Subcutaneous abdominal adipose tissue (tissue), 5 donors: Measurements from ENCODE around the gene RAN.
"Not testable (repeated sequence)": the region's sequence is repeated elsewhere in the genome, so short reads cannot be mapped to it uniquely, and the experiment has no call there.

Experiments used
- H3K27ac ChIP-seq: one replicate; pipeline ENCODE4 v1.7.0; 2013; ENCODE audit warnings: low read depth, mild to moderate bottlenecking, inconsistent platforms, low read length, moderate library complexity
- H3K27me3 ChIP-seq, 5 donors: one replicate each; pipeline ENCODE4 v1.7.0; 2013; ENCODE audit warnings: low read length in 5 of 5, inconsistent platforms in 1 of 5; ENCODE audit not compliant: control insufficient read depth in 5 of 5, insufficient read depth in 4 of 5
- H3K36me3 ChIP-seq, 5 donors: one replicate each; pipeline ENCODE4 v1.7.0; 2013; ENCODE audit warnings: low read length in 5 of 5; ENCODE audit not compliant: control insufficient read depth in 5 of 5, insufficient read depth in 5 of 5
- H3K4me1 ChIP-seq, 5 donors: one replicate each; pipeline ENCODE4 v1.7.0; 2013; ENCODE audit warnings: low read length in 5 of 5, mild to moderate bottlenecking in 3 of 5, moderate library complexity in 1 of 5; ENCODE audit not compliant: control insufficient read depth in 5 of 5, insufficient read depth in 5 of 5
- H3K4me3 ChIP-seq, 5 donors: one replicate each; pipeline ENCODE4 v1.7.0; 2013; ENCODE audit warnings: low read length in 5 of 5, low read depth in 1 of 5
- H3K9ac ChIP-seq, 5 donors: one replicate each; pipeline ENCODE4 v1.7.0; 2013; ENCODE audit warnings: low read length in 5 of 5, mild to moderate bottlenecking in 4 of 5, moderate library complexity in 3 of 5
- H3K9me3 ChIP-seq, 5 donors: one replicate each; pipeline ENCODE4 v1.7.0; 2013; ENCODE audit warnings: low read length in 5 of 5; ENCODE audit not compliant: control insufficient read depth in 5 of 5
- donor health status: healthy.
- donor health status: healthy.
- donor health status: healthy.
- donor health status: healthy.
- donor health status: healthy.

RAN gene

GRCh38 chr12:130832561-130833209 lies 39.2 kb upstream of the RAN start:
- Histone ChIP-seq H3K27ac (no peak overlapping the region), H3K27me3 (no peaks in the 10 kb centered on the region), H3K9ac (peak overlapping the region in 1 of 5 donors; percentile 15), H3K36me3 (no peaks in the 10 kb centered on the region), H3K4me1 (peaks cover 4 to 17% (median 11%) of the 10 kb centered on the region in 5 donors), H3K9me3 (no peaks in the 10 kb centered on the region), H3K4me3 (no peak overlapping the region)

GRCh38 chr12:130835011-130835410 lies 36.9 kb upstream of the RAN start:
- H3K4me3 ChIP-seq, result no peak overlapping the region
- no peaks in the 10 kb centered on the region for H3K36me3 ChIP-seq
- no peaks in the 10 kb centered on the region for H3K9me3 ChIP-seq
- peaks cover 7 to 30% (median 25%) of the 10 kb centered on the region in 5 donors for H3K4me1 ChIP-seq
- no peak overlapping the region for H3K9ac ChIP-seq
- H3K27ac ChIP-seq, result no peak overlapping the region
- H3K27me3 ChIP-seq, result no peaks in the 10 kb centered on the region

GRCh38 chr12:130835436-130835835 lies 36.4 kb upstream of the RAN start:
- Histone ChIP-seq H3K27ac (no peak overlapping the region), H3K9ac (no peak overlapping the region), H3K9me3 (no peaks in the 10 kb centered on the region), H3K36me3 (no peaks in the 10 kb centered on the region), H3K4me1 (peaks cover 5 to 30% (median 25%) of the 10 kb centered on the region in 5 donors), H3K27me3 (no peaks in the 10 kb centered on the region), H3K4me3 (no peak overlapping the region)

GRCh38 chr12:130838284-130838950 lies 33.4 kb upstream of the RAN start:
- H3K27ac ChIP-seq, result no peak overlapping the region
- H3K36me3 ChIP-seq, result no peaks in the 10 kb centered on the region
- no peaks in the 10 kb centered on the region for H3K27me3 ChIP-seq
- H3K4me1 ChIP-seq, result peaks cover 3 to 20% (median 18%) of the 10 kb centered on the region in 5 donors
- H3K9me3 ChIP-seq, result no peaks in the 10 kb centered on the region
- H3K9ac ChIP-seq, result peak overlapping the region in 4 of 5 donors; percentile 74 to 82 (median 78)
- H3K4me3 ChIP-seq, result peak overlapping the region; percentile 74 to 82 (median 79)

- no peaks in the 10 kb centered on the region for H3K27me3 ChIP-seq
- peaks cover 3 to 19% (median 18%) of the 10 kb centered on the region in 5 donors for H3K4me1 ChIP-seq
- peak within 1 kb of the TSS; percentile 74 to 82 (median 79) for H3K4me3 ChIP-seq
- H3K9ac ChIP-seq, result peak within 1 kb of the TSS in 4 of 5 donors; percentile 74 to 82 (median 78)
- no peaks in the 10 kb centered on the region for H3K36me3 ChIP-seq
- H3K9me3 ChIP-seq, result no peaks in the 10 kb centered on the region
- H3K27ac ChIP-seq, result peak within 1 kb of the TSS; percentile 30
Observed at GRCh38 chr12:130838951-130839769, 32.7 kb upstream of the RAN start, which contains the start of gene STX2. Gene STX2, minus strand, starts transcription at chr12:130839250. Its CDS starts 151 bp downstream, at chr12:130839099.

- Histone ChIP-seq H3K36me3 (no peaks in the 10 kb centered on the region), H3K9ac (peak overlapping the region in 3 of 5 donors; percentile 11 to 37 (median 33)), H3K4me1 (peaks cover 3 to 19% (median 18%) of the 10 kb centered on the region in 5 donors), H3K27ac (no peak overlapping the region), H3K9me3 (no peaks in the 10 kb centered on the region), H3K4me3 (peak overlapping the region; percentile 62 to 79 (median 65)), H3K27me3 (no peaks in the 10 kb centered on the region)
Observed at GRCh38 chr12:130839770-130840404, 32.0 kb upstream of the RAN start.

- no peaks in the 10 kb centered on the region for H3K4me1 ChIP-seq
- H3K36me3 ChIP-seq, result no peaks in the 10 kb centered on the region
- H3K27me3 ChIP-seq, result no peaks in the 10 kb centered on the region
- peaks cover 0 to 3% (median 0%) of the 10 kb centered on the region in 5 donors for H3K9me3 ChIP-seq
- H3K27ac ChIP-seq, result no peak overlapping the region
- H3K9ac ChIP-seq, result no peak overlapping the region
- H3K4me3 ChIP-seq, result no peak overlapping the region
Observed at GRCh38 chr12:130846369-130846768, 25.5 kb upstream of the RAN start.

GRCh38 chr12:130847112-130847511 lies 24.8 kb upstream of the RAN start:
- Histone ChIP-seq H3K4me1 (no peaks in the 10 kb centered on the region), H3K9ac (no peak overlapping the region), H3K36me3 (no peaks in the 10 kb centered on the region), H3K27me3 (no peaks in the 10 kb centered on the region), H3K9me3 (peaks cover 0 to 3% (median 0%) of the 10 kb centered on the region in 5 donors), H3K27ac (no peak overlapping the region), H3K4me3 (no peak overlapping the region)

- H3K9me3 ChIP-seq, result not testable (repeated sequence)
Observed at GRCh38 chr12:130848105-130848504, 23.8 kb upstream of the RAN start.

More at GRCh38 chr12:130848105-130848504, 23.8 kb upstream of the RAN start:
- H3K27me3 ChIP-seq, H3K9ac ChIP-seq, H3K4me1 ChIP-seq, H3K4me3 ChIP-seq, H3K27ac ChIP-seq, H3K36me3 ChIP-seq: not testable (repeated sequence)
